ENCODE data around the gene KIF26A.

DNA sequence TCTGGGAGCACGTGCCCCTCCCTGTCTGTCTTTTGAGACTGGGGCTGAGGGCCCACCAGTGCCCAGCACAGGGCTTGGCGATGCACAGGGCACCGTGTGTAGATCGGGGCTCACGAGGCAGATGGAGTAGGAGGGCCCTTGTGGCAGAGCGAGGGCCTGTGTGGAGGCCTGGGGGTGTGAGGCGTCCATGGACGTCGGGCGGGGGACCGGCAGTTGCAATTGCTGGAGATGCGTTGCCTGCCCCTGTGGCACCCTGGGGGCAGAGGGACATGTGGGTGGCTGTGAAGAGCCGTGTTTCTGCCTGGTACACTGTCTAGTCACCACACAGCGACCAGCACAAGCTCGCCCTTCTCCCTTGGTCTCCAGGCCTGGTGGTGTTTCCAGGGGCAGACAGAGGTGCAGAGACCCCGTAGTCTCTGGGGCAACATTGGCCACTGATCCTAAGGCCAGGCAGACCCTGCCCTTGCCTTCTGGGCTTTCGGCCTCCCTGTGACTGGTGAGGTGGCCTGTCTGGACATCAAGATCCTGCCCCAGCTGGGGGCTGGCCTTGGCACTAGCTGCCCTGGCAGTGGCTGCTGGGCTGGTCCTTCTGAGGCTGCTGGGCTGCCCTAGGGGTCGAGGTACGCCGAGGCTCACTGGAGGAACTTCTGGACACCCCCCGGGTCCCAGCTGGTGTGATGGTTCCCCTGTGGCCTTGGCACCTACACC lies 14.5 kb downstream of the KIF26A start:
- TF ChIP-seq POLR2A (IDR thresholded peaks at IDR 0.05) (no peak), CTCF (IDR thresholded peaks at IDR 0.05) (no peak)
